ENCODE results near the gene ADARB1.

DNA sequence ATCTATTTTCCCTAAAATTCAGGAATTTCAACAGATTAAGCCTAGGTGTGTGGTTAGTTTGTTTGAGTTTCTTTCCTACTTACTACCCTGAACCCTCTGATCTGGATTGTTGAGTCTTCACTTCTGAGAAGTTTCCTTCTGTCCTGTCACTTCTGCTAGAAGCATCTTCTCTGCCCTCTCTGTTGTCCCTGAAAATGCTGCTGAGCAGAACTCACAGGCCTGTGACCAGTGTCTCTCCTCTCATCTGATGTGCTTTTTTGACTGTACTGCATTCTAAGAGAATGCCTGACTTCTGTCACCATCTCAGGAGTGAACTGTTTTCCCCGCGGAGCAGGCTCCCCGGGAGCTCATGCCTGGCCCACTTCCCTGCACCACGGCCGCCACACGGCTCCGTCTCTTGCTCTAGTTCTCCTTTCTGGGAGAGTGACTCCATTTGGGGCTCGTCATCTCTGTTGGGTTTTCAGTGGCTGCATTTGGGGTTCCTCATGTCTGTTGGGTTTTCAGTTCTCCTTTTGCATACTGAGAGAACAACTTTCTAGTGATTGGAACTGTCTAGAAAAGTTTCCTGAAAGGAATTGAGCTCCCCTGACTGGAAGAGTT lies 135.4 kb downstream of the ADARB1 start:
- TF ChIP-seq HMG20B (CRISPR knock-in tag; IDR thresholded peaks at IDR 0.05) (no peak), POLR2AphosphoS5 (IDR thresholded peaks at IDR 0.05; ENCODE audit: control insufficient read depth, insufficient read depth, low read depth, low read length) (no peak), JUN (IDR thresholded peaks at IDR 0.05; ENCODE audit: borderline replicate concordance, low read depth, low read length) (no peak), JUN (CRISPR knock-in tag; IDR thresholded peaks at IDR 0.05; ENCODE audit: borderline replicate concordance) (no peak), MYC (IDR thresholded peaks at IDR 0.05; ENCODE audit: low read depth, low read length) (no peak), MYC (CRISPR knock-in tag; IDR thresholded peaks at IDR 0.05; ENCODE audit: borderline replicate concordance, low read depth) (no peak), JUND (IDR thresholded peaks at IDR 0.05; ENCODE audit: borderline replicate concordance, low read depth, low read length) (no peak), JUND (tag; IDR thresholded peaks at IDR 0.05; ENCODE audit: borderline replicate concordance, low read depth, low read length) (no peak), CHCHD3 (CRISPR knock-in tag; IDR thresholded peaks at IDR 0.05) (no peak), CREB3L1 (IDR thresholded peaks at IDR 0.05; ENCODE audit: borderline replicate concordance, low read depth) (no peak), POLR2A (conservative IDR thresholded peaks at IDR 0.05) (no peak), FOXK2 (conservative IDR thresholded peaks at IDR 0.05 in 1 of 2, IDR thresholded peaks at IDR 0.05 in 1 of 2; ENCODE audit: low read depth in 2 of 2) (no peak), ZNF347 (CRISPR knock-in tag; IDR thresholded peaks at IDR 0.05; ENCODE audit: low read depth) (no peak), TAF1 (IDR thresholded peaks at IDR 0.05; ENCODE audit: control insufficient read depth, extremely low read depth, insufficient read depth, low read length, severe bottlenecking) (no peak), ZNF696 (CRISPR knock-in tag; conservative IDR thresholded peaks at IDR 0.05) (no peak), KLF6 (CRISPR knock-in tag; IDR thresholded peaks at IDR 0.05; ENCODE audit: borderline replicate concordance) (no peak)
- TF ChIP-seq, protein P1, sequence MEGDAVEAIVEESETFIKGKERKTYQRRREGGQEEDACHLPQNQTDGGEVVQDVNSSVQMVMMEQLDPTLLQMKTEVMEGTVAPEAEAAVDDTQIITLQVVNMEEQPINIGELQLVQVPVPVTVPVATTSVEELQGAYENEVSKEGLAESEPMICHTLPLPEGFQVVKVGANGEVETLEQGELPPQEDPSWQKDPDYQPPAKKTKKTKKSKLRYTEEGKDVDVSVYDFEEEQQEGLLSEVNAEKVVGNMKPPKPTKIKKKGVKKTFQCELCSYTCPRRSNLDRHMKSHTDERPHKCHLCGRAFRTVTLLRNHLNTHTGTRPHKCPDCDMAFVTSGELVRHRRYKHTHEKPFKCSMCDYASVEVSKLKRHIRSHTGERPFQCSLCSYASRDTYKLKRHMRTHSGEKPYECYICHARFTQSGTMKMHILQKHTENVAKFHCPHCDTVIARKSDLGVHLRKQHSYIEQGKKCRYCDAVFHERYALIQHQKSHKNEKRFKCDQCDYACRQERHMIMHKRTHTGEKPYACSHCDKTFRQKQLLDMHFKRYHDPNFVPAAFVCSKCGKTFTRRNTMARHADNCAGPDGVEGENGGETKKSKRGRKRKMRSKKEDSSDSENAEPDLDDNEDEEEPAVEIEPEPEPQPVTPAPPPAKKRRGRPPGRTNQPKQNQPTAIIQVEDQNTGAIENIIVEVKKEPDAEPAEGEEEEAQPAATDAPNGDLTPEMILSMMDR (IDR thresholded peaks at IDR 0.05 in 2 of 3, conservative IDR thresholded peaks at IDR 0.05 in 1 of 3; ENCODE audit: insufficient read depth in 2 of 3, low read depth in 1 of 3, low read length in 3 of 3) = no peak

Data from K562 (cell line).